GM18868 (cell line): ENCODE results near the gene PLEKHO1.

Experiments used
- ATAC-seq: cut with Tn5 transposase; IDR thresholded peaks from one replicate; pipeline ENCODE4 v1.9.1; 2021; ENCODE audit warnings: mild to moderate bottlenecking, moderate library complexity; ENCODE audit not compliant: unreplicated experiment

Gene PLEKHO1

DNA sequence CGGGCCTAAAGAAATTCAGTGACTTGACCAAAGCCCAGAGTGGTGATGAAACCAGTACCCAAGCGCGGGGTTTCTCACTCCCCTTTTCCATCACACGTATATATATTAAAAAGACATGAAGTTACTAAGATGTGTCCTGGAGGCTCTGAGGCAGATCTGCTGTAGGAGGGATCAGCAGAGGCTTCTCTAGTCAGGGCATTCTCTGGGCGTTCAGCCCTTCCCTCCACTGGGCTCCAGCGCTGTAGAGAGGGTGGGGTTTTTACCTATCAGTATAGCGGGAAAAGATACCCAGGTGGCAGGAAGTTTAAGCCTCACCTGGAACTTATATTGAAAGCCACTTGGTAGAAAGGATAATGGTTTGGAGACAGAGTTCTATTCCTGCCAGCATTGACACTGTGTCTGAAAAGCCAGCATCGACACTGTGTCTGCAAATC lies 862 bp upstream of the PLEKHO1 start:
- no peak for ATAC-seq

DNA sequence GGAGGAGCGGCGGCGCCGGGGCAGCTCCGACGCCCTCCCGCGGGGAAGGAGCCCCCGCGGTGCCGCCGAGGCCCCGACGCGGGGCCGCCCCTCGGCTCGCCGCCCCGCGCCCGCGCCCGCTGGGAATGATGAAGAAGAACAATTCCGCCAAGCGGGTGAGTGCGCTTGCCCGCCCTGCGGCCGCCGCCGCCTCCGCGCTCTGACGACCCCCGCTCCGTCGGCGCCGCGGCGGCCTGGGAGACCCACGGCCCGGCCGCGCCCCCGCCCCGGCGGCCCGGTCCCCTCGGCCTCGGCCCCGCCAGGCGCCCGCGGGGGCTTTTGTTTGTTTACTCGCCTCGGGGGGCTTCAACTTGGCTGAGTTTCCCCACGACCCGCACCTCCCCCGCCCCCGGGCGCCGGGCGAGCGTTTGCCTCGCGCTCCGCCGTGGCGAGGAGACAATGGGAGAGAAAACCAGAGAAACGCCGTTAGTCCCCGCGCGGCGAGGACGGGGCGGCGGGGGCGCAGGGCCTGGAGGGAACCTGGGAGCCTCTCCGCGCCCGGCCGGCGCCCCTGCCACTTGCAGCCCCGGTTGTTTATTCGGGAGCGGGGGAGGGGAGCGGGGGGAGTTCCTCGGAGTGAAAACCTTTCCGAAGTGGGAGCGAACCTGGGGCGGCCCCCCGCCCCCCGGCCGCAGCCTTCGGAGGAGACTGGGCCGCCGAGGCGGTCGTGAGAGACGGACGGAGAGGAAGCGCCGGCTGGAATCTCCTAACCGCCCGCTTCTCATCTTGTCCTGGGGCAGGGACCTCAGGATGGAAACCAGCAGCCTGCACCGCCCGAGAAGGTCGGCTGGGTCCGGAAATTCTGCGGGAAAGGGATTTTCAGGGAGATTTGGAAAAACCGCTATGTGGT lies 661 bp downstream of the PLEKHO1 start:
- peak; percentile 13 for ATAC-seq

- ATAC-seq, result no peak
These were observed 1.8 kb downstream of the PLEKHO1 start for GRCh38 chr1:150151291-150152181.

GRCh38 chr1:150152182-150152536 lies 2.4 kb downstream of the PLEKHO1 start:
- no peak for ATAC-seq

DNA sequence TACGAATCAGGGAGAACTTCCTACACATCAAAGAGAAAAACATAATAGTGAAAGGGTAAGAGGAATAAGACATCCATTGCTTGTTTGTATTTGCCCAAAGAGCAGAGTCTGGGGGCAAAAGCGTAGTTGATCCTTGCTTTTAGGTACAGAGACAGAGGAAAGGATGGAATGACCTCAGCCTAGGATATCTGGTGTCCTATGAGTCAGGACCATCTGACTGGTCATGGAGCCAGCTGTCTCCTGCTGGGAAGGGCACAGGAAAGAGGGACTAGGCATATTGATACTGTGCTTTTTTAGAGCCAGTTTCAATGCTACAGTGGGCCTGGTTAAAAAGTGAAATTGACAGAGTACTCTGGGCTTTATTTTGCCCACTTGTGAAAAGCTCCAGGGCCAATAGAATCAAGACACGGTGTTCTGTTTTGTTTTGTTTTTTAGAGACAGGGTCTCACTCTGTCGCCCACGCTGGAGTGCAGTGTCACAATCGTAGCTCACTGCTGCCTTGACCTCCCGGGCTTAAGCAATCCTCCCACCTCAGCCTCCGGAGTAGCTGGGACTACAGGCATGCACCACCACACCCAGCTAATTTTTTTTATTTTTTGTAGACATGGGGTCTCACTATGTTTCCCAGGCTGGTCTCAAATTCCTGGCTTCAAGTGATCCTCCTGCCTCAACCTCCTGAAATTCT lies 3.2 kb downstream of the PLEKHO1 start:
- no peak for ATAC-seq

- ATAC-seq, result no peak
These were observed 4.4 kb downstream of the PLEKHO1 start for GRCh38 chr1:150154143-150154542.

GRCh38 chr1:150155413-150156071 lies 5.8 kb downstream of the PLEKHO1 start:
- ATAC-seq, result no peak

DNA sequence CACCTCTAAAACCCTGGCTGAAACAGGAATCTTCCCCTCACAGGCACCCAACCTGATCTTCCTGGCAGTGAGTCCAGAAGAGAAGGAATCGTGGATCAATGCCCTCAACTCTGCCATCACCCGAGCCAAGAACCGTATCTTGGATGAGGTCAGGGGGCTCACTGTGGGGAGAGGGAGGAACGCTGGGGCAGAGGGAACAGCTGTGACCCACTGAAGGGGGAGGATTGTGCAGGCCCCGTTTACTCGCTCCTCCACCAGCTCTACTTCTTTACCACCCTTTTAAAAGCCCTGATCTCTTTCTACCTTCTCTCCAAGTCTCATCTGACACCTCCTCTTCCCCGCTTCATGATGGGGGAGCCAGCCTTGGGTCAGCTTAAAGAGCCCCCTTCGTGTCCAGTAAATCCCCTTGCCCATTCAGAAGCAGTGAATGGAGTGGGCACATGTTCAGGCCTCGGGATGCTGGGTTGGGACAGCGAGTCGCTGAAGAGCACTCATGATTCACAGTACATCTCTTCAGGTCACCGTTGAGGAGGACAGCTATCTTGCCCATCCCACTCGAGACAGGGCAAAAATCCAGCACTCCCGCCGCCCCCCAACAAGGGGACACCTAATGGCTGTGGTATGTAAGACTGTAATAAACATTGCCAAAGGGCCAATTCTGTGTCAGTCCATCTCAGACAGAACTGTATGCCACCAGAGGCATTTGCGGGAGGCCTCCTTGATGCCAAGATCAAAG lies 7.3 kb downstream of the PLEKHO1 start:
- ATAC-seq, result no peak

DNA sequence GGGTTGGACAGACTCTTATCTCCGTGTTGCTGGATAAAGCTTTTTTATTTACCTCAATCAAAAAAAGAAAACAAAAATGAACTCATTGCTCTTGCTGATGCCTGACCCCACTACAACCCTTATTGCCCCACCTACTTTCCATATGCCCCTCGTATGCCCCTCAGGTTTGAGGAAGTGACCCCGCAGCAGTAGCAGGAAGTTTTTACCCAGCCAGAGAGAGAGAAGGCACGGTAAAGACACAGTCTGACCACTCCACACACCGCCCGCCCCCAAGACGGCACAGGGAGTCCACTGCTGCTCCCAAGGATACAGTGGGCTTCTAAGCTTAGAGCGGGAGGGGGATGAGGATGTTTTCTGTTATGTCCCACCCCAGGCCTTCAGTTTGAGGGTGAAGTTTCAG lies 9.8 kb downstream of the PLEKHO1 start:
- no peak for ATAC-seq

DNA sequence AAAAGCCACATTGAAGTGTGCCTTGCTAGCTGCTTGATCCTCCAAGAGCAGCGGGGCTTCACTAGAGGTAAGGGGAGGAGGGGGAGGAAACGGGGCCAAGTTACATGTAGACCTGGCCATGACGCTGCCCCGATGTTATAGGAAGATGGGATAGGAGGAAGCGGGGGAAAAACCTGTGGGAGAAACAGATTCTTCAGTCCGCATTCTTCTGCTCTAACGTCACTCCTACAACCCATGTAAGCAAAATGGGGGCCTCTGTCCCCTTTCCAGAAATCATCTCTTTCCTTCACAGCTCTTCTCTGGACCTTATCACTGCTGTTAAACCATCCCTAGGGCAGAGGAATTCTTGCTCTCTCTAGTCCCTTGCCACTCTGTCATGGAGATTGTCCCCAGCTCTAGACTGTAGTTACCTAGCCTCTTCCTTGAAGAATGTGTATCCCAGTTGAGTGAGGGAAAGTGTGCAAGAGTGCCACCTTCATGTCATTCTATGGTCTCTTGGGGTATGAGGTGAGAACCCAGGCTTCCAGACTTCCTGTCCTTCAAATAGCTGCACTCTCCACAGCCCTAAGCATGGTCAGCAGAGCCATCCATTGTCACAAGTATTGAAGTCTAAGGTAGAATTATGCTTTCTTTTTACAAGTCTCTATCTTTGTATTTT lies 11.4 kb downstream of the PLEKHO1 start:
- ATAC-seq, result no peak

- ATAC-seq, result no peak
These were observed 12.2 kb downstream of the PLEKHO1 start for GRCh38 chr1:150161747-150162581.

GRCh38 chr1:150162582-150162861 lies 12.8 kb downstream of the PLEKHO1 start:
- no peak for ATAC-seq

GRCh38 chr1:150162862-150163706 lies 13.4 kb downstream of the PLEKHO1 start:
- peak; percentile 57 for ATAC-seq

- ATAC-seq, result no peak
These were observed 14.5 kb downstream of the PLEKHO1 start for GRCh38 chr1:150164224-150164623.

DNA sequence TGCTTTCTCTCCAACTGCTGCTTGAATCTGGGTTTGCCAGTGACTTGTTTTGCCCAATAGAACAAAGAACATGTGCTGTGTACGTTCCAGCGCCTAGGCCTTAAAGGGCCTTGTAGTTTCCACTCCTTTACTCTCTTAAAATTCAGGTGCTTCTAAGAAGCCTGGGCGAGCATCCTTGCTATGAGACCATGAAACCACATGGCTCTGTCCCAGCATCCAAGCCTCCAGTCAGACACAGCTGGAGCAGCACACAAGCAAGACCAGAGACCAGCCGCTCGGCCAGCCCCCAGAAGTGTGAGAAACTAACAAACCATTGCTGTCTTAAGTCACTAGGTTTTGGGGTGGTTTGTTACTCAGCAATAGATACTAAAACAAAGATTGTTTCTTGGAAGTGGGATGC lies 15.1 kb downstream of the PLEKHO1 start:
- ATAC-seq, result no peak

- no peak for ATAC-seq
These were observed 16.2 kb downstream of the PLEKHO1 start for GRCh38 chr1:150165622-150166612.
